ENCODE data around the gene TMEM200B. TPM values are rescaled to one million over a fixed set of nuclear protein-coding genes. Genes with fewer than 3 reads are reported as not detected.
"Not testable (repeated sequence)": the region's sequence is repeated elsewhere in the genome, so short reads cannot be mapped to it uniquely, and the experiment has no call there.

Gene TMEM200B
- total RNA-seq, 1 donor from 2014 or later: 3.7 TPM

GRCh38 chr1:29090937-29091618 lies 32.6 kb downstream of the TMEM200B start:
- no peak for TF ChIP-seq CTCF (conservative IDR thresholded peaks at IDR 0.05)
- DNase-seq (ENCODE audit: low read depth, low spot score): no peak
- Mint-ChIP-seq H3K4me1 (peaks cover 3% of the 10 kb centered on the region), H3K27ac (ENCODE audit: unreplicated experiment) (no peak overlapping the region), H3K27me3 (ENCODE audit: low read depth) (no peaks in the 10 kb centered on the region), H3K9me3 (peaks cover 5% of the 10 kb centered on the region), H3K4me3 (no peak overlapping the region), H3K36me3 (ENCODE audit: low read depth) (peaks cover 25% of the 10 kb centered on the region)

DNA sequence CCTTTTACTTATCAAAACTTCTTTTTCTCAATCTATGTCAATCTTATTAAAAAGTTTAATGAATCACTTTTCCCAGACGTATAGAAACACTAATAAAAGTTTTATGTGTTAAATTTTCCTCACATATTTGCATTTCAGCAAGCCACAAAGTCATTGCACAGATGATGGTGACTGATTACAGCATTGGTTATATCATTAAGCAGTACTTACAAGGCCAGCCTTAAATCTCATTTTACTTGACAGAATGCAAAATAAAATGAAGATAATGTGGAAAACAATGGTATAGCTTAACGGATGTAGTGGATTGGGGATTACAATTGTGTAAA lies 39.5 kb downstream of the TMEM200B start:
- no peak overlapping the region for H3K4me3 Mint-ChIP-seq
- no peaks in the 10 kb centered on the region for H3K27me3 Mint-ChIP-seq (ENCODE audit: low read depth)
- no peak for DNase-seq (ENCODE audit: low read depth, low spot score)
- no peaks in the 10 kb centered on the region for H3K9me3 Mint-ChIP-seq
- no peak overlapping the region for H3K27ac Mint-ChIP-seq (ENCODE audit: unreplicated experiment)
- no peak for TF ChIP-seq CTCF (conservative IDR thresholded peaks at IDR 0.05)
- no peaks in the 10 kb centered on the region for H3K4me1 Mint-ChIP-seq
- no peaks in the 10 kb centered on the region for H3K36me3 Mint-ChIP-seq (ENCODE audit: low read depth)

DNA sequence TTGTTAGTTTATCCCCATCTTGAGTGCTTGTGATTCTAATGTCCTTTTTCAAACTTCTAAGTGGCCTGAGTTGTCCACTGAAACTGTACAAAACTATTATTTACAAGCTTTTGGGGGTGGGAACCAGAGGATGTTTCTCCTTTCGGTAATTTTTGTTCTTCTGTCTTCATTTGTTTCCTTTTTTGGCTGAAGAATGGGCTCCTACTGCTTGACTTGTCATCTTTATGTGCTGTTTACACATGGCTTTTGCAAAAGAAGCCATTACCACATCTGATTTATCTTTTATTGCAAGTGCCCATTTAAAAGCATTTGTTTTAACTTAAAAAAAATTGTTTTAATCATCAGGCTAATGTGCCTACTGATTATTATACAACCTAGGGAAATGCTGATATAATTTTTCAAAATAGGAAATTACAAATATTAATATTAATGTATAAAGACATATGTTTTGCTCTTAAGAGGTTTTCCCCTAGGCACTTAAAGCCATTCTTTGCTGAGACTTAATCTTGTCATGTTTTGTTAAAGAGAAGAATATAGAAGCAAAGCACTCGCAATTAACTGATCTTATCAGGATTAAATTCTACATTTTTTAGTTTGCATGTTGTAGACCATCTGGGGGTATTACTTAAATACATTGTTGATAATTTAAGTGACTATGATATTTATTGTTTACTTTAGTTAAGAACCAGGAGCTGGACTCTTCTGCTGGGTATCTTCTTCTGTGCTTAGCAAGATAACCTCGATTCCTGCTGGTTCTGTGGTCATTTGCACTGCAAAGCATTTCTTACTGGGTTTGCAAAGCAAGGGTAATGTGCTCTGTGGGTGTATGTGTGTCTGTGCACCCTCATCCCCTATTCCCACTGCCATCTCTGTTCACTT lies 40.1 kb downstream of the TMEM200B start:
- no peak for DNase-seq (ENCODE audit: low read depth, low spot score)
- no peak overlapping the region for H3K27ac Mint-ChIP-seq (ENCODE audit: unreplicated experiment)
- H3K9me3 Mint-ChIP-seq: no peaks in the 10 kb centered on the region
- no peaks in the 10 kb centered on the region for H3K4me1 Mint-ChIP-seq
- TF ChIP-seq CTCF (conservative IDR thresholded peaks at IDR 0.05): no peak
- no peaks in the 10 kb centered on the region for H3K36me3 Mint-ChIP-seq (ENCODE audit: low read depth)
- no peaks in the 10 kb centered on the region for H3K27me3 Mint-ChIP-seq (ENCODE audit: low read depth)
- no peak overlapping the region for H3K4me3 Mint-ChIP-seq

GRCh38 chr1:29082519-29082918 lies 41.2 kb downstream of the TMEM200B start:
- Mint-ChIP-seq H3K36me3 (ENCODE audit: low read depth) (no peaks in the 10 kb centered on the region), H3K9me3 (no peaks in the 10 kb centered on the region), H3K27me3 (ENCODE audit: low read depth) (no peaks in the 10 kb centered on the region), H3K27ac (ENCODE audit: unreplicated experiment) (no peak overlapping the region), H3K4me1 (no peaks in the 10 kb centered on the region), H3K4me3 (no peak overlapping the region)
- TF ChIP-seq CTCF (conservative IDR thresholded peaks at IDR 0.05): no peak
- DNase-seq (ENCODE audit: low read depth, low spot score): no peak

GRCh38 chr1:29081201-29081600 lies 42.5 kb downstream of the TMEM200B start:
- Mint-ChIP-seq H3K4me1 (no peaks in the 10 kb centered on the region), H3K4me3 (no peak overlapping the region), H3K36me3 (ENCODE audit: low read depth) (no peaks in the 10 kb centered on the region), H3K9me3 (no peaks in the 10 kb centered on the region), H3K27me3 (ENCODE audit: low read depth) (no peaks in the 10 kb centered on the region), H3K27ac (ENCODE audit: unreplicated experiment) (no peak overlapping the region)
- no peak for DNase-seq (ENCODE audit: low read depth, low spot score)
- TF ChIP-seq CTCF (conservative IDR thresholded peaks at IDR 0.05): no peak

DNA sequence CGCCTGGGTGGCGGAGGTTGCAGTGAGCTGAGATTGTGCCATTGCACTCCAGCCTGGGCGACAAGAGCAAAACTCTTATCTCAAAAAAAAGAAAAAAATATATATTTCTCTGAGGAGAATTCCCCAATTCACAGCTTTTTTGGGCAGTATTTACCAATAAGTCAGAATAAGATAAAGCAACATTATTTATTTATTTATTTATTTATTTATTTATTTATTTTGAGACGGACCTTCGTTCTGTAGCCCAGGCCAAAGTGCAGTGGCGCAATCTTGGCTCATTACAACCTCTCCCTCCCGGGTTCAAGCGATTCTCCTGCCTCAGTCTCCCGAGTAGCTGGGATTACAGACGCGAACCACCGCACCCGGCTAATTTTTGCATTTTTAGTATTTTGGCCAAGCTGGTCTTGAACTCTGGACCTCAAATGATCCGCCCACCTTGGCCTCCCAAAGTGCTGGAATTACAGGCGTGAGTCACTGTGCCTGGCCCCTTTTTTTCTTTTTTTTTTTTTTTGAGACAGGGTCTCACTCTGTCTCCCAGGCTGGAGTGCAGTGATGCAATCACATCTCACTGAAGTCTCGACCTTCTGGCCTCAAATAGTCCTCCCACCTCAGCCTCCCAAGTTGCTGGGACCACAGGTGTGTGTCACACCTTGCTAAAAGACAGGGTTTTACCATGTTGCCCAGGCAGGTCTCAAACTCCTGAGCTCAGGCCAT lies 43.6 kb downstream of the TMEM200B start:
- not testable (repeated sequence) for DNase-seq (ENCODE audit: low read depth, low spot score); H3K27ac Mint-ChIP-seq (ENCODE audit: unreplicated experiment); H3K27me3 Mint-ChIP-seq (ENCODE audit: low read depth); H3K9me3 Mint-ChIP-seq; H3K4me1 Mint-ChIP-seq; H3K4me3 Mint-ChIP-seq; H3K36me3 Mint-ChIP-seq (ENCODE audit: low read depth)
